Middle frontal gyrus (tissue), 1 donor: Measurements from ENCODE around the gene PTPN5.

Source experiments
- DNase-seq: peaks from one replicate; pipeline ENCODE4 v3.0.0-alpha.2; 2015; ENCODE audit warnings: low spot score; ENCODE audit errors: extremely low spot score

The PTPN5 gene

DNA sequence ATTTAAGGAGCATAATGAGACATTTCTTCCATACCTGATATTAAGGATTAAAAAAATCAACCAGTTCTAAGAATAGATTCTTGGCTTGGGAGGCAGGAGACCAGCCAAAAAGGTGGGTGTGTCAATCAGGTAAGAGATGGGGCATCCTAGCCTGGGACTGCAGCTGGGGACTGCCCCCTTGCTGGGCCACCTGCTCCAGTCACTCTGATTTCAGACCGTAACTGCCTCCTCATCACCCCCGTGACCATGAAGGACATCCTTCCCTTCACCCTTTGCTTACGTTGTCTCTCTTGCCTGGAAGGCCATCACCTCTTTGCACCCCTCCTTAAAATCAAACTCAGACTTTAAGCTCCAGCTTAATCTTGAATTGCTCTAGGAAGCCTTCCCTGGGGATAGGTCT lies 17.9 kb downstream of the PTPN5 start:
- DNase-seq: no peak

DNA sequence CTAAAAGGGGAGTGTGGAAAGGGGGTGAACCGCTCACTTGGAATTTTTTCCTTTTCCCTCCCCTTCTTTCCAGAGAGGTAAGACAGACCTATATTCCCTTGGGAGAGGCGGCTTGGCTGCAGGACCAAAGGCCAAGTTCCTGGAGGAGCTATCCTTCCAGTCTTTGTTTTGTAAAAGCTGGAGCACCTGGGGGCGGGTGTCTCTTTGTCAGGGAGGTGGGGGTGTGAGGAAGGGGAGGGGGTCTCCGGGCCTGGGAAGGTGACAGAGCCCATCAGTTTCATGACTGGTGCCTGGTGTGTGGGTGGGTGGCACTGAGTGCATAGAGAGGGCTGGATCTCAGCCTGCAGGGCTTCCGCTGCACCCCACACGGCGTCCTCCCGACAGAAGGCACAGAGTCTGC lies 18.5 kb downstream of the PTPN5 start:
- no peak for DNase-seq

- DNase-seq: peak; percentile 70
Measured at GRCh38 chr11:18772211-18772610, 19.4 kb downstream of the PTPN5 start.

GRCh38 chr11:18771266-18772035 lies 20.1 kb downstream of the PTPN5 start:
- DNase-seq: no peak

GRCh38 chr11:18770479-18771125 lies 21.0 kb downstream of the PTPN5 start:
- no peak for DNase-seq

DNA sequence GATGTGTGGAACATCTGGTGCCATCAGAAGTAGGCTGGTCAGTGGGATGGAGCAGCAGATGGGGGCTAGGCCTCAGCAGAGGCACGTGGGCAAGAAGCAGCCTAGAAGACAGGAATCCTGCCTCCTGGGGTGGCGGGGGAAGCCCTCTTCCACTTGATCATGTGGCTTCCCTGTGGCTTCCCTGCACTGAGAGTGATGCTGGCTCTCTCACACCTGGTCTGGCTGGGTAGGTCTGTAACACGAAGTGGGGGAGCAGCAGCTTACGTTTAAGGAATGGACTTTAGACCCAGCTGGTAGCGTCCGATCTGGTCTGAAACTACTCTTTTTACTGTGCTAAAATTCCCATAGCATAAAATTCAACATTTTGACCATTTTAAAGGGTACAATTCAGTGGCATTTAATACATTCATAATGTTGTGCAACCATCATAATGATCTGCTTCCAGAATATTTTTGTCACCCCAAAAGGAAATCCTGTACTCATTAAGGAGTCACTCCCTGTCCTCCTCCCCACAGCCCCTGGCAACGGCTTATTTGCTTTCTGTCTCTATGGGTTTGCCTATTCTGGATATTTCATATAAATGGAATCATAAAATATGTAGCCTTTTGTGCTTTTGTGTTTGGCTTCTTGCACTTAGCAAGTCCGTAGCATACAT lies 21.7 kb downstream of the PTPN5 start:
- DNase-seq: no peak

DNA sequence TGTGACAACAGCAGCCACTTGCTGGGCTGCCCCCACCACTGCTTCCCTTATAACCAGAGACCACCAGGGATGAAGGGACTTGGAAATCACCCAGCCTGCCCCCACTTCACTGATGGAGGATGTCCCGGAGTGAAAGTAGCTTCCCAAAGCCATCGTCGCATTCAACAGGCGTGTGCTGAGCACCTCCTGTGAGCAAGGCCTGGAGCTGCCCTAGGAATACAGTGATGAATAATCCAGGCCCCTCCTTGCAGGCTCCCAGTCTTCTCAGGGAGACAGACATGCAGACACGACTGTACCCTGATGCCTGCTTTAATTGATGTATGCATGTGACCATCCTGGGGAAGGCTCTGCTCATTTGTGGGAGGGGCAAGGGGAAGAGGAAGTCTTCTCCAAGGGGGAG lies 22.6 kb downstream of the PTPN5 start:
- no peak for DNase-seq

DNA sequence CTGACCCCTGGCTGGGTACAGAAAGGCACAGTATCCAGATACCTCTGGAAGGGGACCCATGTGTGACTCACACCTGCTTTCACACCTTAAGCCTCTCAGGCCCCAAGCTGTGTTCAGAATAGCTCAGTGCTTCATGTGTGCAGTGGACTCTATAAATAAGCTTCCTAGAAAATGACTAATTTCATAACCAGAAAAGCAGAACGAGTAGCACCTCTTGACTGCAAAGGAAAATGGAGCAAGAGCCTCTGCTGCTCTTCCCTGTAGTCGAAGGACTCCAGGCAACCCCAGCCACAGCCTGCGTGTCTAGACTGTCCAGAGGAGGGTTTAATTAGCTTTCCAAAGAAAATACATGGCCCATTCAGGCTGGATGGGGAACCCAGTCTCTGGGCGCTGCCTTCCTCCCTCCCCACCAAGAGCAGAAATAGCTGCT lies 23.1 kb downstream of the PTPN5 start:
- no peak for DNase-seq

GRCh38 chr11:18766015-18766414 lies 25.6 kb downstream of the PTPN5 start:
- no peak for DNase-seq

DNA sequence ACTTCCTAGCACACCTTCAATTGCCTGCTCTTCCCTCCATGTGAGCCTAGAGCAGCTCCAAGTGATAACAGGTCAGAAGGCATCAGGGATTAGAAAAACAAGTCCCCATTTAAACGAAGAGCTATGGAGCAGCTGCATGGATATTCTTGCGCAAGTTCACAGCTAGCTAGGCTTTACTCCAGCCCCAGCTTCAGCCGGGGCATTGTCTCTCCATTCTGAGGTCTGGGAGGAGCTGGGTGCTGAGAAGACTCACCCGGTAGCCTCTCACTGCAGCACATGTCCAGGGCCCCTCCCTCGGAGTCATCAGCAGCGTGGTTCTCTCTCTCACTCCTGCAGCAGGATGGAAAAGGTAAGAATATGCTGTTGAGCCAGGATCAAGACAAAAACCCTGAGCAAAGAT lies 26.0 kb downstream of the PTPN5 start:
- no peak for DNase-seq

GRCh38 chr11:18761741-18762140 lies 29.9 kb downstream of the PTPN5 start:
- DNase-seq: no peak

GRCh38 chr11:18761144-18761543 lies 30.5 kb downstream of the PTPN5 start:
- no peak for DNase-seq

GRCh38 chr11:18757811-18758210 lies 33.8 kb downstream of the PTPN5 start:
- DNase-seq: no peak

GRCh38 chr11:18756889-18757288 lies 34.7 kb downstream of the PTPN5 start:
- DNase-seq: no peak

- DNase-seq: no peak
Measured at GRCh38 chr11:18754308-18754707, 37.3 kb downstream of the PTPN5 start.

DNA sequence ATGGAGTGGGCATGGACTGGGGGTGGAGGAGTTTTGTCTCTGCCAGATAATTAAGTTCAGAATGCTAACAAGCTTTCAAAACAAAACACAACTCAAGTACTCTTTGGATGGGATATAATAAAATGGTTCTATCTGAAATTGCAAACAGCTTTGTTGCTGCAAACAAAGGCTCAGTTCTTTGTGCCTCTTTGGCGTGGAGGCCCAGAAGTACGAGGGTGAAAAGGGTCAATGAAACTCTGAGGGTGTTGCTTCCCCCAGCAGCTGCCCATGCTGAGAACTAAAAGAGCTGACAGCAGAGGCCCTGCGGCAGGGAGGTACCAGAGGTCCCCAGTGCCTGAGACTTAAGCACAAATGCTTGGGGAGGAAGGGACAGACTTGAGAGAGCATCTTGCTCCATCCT lies 39.1 kb downstream of the PTPN5 start:
- DNase-seq: no peak

DNA sequence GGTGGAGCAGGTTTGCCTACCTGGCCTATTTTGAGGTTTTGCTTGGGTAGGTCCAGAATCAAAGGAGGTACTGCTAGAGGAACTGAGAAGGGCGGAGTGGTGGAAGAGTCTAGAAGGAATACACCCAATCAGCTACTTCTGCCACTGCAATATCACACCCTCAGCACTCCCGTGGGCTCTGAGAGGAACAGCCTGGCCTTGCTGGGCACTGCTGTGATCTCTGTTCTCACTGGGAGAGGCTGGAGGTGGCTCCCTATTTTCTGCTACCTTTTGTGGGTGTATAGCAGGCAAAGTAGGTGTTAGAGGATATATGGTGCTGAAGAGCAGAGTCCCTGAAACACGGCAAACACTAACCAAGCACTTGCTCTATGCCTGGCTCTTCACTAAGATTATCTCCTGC lies 40.7 kb downstream of the PTPN5 start:
- no peak for DNase-seq

DNA sequence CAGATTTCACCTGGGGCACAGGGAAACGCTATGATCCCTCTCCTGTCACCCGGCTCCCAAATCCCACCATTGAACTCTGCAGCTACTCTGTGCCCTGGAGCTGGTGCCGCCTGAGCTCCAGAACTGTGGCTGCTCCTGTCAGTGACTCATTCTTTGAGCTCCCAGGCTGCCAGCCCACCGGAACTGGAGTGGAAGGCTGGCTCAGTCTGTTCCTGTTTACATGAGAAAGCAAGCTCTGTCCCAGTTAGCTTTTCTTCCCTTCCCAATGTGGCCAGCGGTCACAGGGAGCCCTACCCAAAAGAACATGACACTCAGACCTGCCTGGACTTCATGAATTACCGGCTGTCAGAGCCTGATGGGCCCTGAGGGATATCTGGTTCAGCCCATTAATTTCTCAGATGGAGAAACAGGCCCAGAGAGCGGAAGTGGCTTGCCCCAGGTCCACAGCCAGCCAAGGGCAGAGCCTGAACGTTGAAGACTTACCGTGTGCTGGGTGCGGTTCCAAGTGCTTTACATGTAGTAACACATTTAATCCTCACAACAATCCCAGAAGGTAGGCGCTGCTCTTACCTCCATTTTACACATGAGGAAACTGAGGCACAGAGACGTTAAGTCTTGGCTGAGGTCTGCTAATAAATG lies 41.8 kb downstream of the PTPN5 start:
- DNase-seq: peak; percentile 73

GRCh38 chr11:18748766-18749365 lies 42.7 kb downstream of the PTPN5 start:
- DNase-seq: no peak

GRCh38 chr11:18745251-18745650 lies 46.3 kb downstream of the PTPN5 start:
- DNase-seq: no peak

DNA sequence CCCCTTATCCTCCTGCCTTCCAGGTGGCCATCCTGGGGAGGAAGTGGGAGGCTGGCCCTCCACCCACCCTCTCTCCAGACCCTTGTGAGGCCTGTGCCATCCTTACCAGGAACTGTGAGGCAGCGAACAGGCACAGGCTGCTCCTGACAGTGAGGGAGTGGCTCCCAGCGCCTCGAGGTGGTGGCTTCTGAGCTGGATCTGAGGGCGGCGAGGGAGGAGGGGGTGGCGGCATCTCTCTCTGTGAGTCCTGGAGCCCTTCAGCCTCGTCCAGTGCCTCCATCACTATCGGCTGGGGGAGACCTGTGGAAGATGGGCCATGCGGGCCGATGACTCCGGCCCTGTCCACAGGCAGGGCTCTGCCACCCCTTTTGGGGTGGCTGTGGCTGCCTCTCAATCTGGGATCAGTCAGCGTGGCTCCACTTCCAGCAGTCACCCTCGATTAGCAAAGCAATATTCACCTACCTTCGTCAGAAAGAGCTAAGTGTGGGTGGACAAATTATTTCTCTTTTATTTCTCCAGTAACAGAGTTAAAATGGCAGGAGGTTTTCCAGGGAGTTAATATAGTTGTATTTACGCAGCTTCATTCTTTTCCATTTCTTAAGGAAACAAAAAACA lies 47.6 kb downstream of the PTPN5 start:
- no peak for DNase-seq
